ENCODE measurements around the gene TMEM135. TPM values are rescaled to one million over a fixed set of nuclear protein-coding genes. Genes with fewer than 3 reads are reported as not detected.

Gene TMEM135
- total RNA-seq, 5 donors from 2014 or later (not counting 1 experiment from before 2014, with no cell fraction given) = 6.3 to 20.8 (median 12.7) TPM

GRCh38 chr11:87076874-87077429 lies 39.2 kb downstream of the TMEM135 start:
- no CpG with 5 or more reads among the region's 3 CpGs for WGBS (ENCODE audit: insufficient coverage)
- H3K4me3 Mint-ChIP-seq = no peak overlapping the region
- H3K36me3 Mint-ChIP-seq = peaks cover 35% of the 10 kb centered on the region

GRCh38 chr11:87081358-87081757 lies 43.6 kb downstream of the TMEM135 start:
- ChIA-PET POLR2A (interaction anchor here (0.5 to 1.2 kb wide), 4 partner anchors 44 to 1136 kb away, joined by 4 to 16 read pairs (median 12); partner anchors contain the start of gene TMEM135 (in 2 of the 2)), CTCF (interaction anchor here (0.6 to 1.4 kb wide), 10 partner anchors 11 to 842 kb away, joined by 3 to 9 read pairs (median 4); partner anchors contain the start of gene TMEM135 (in 1 of the 2))
- Mint-ChIP-seq H3K36me3 (peaks cover 23% of the 10 kb centered on the region), H3K27me3 (no peaks in the 10 kb centered on the region), H3K4me3 (peak overlapping the region; percentile 73 to 80 (median 76)), H3K4me1 (peaks cover 25 to 30% (median 26%) of the 10 kb centered on the region in 3 donors), H3K9me3 (no peaks in the 10 kb centered on the region), H3K27ac (peak overlapping the region; percentile 35 to 83)
- DNase-seq = peak in 1 of 35 experiments; percentile 37
- ATAC-seq (replicated peaks in 1 of 4) = peak in 2 of 4 experiments; percentile 43 to 60
- peaks cover 0 to 9% of the 10 kb centered on the region in 2 experiments for H3K4me1 ChIP-seq (ENCODE audit: control insufficient read depth in 1 of 2, extremely low read depth in 1 of 2, insufficient read depth in 2 of 2, low read length in 2 of 2)
- peak overlapping the region; percentile 66 for H3K27ac ChIP-seq (ENCODE audit: low read length)
- H3K9me3 ChIP-seq = no peaks in the 10 kb centered on the region
- H3K36me3 ChIP-seq (ENCODE audit: control insufficient read depth in 2 of 2, extremely low read depth in 1 of 2, insufficient read depth in 1 of 2, low read length in 1 of 2) = peaks cover under 1 to 2% of the 10 kb centered on the region in 2 donors
- H3K27me3 ChIP-seq (replicated peaks in 1 of 2; ENCODE audit: control insufficient read depth in 2 of 2, extremely low read depth in 1 of 2, insufficient read depth in 2 of 2, low read length in 1 of 2) = no peaks in the 10 kb centered on the region
- peak overlapping the region; percentile 40 to 44 for H3K4me3 ChIP-seq (ENCODE audit: control insufficient read depth in 1 of 2, extremely low read depth in 1 of 2, low read length in 1 of 2)
- no CpG with 5 or more reads among the region's 3 CpGs for WGBS (ENCODE audit: insufficient coverage)

More at GRCh38 chr11:87076874-87077429, 39.2 kb downstream of the TMEM135 start:
- CTCF ChIA-PET = no interaction called here
- no peaks in the 10 kb centered on the region for H3K27me3 ChIP-seq (replicated peaks in 1 of 2; ENCODE audit: control insufficient read depth in 2 of 2, extremely low read depth in 1 of 2, insufficient read depth in 2 of 2, low read length in 1 of 2)
- POLR2A ChIA-PET = no interaction called here
- DNase-seq (no peak), ATAC-seq (replicated peaks in 1 of 4) (no peak)
- H3K4me1 Mint-ChIP-seq = peaks cover 13 to 14% (median 14%) of the 10 kb centered on the region in 3 donors
- H3K4me3 ChIP-seq (ENCODE audit: control insufficient read depth in 1 of 2, extremely low read depth in 1 of 2, low read length in 1 of 2) = no peak overlapping the region
- H3K9me3 Mint-ChIP-seq = no peaks in the 10 kb centered on the region
- H3K27ac ChIP-seq (ENCODE audit: low read length) = no peak overlapping the region
- H3K27me3 Mint-ChIP-seq = no peaks in the 10 kb centered on the region
- H3K27ac Mint-ChIP-seq = no peak overlapping the region
- peaks cover 0 to 2% of the 10 kb centered on the region in 2 experiments for H3K4me1 ChIP-seq (ENCODE audit: control insufficient read depth in 1 of 2, extremely low read depth in 1 of 2, insufficient read depth in 2 of 2, low read length in 2 of 2)
- H3K9me3 ChIP-seq = no peaks in the 10 kb centered on the region
- peaks cover 8 to 11% of the 10 kb centered on the region in 2 donors for H3K36me3 ChIP-seq (ENCODE audit: control insufficient read depth in 2 of 2, extremely low read depth in 1 of 2, insufficient read depth in 1 of 2, low read length in 1 of 2)

GRCh38 chr11:87082590-87082989 lies 44.9 kb downstream of the TMEM135 start:
- no peak overlapping the region for H3K4me3 ChIP-seq (ENCODE audit: control insufficient read depth in 1 of 2, extremely low read depth in 1 of 2, low read length in 1 of 2)
- 77% methylated on average over 2 of the region's 3 CpGs for WGBS (ENCODE audit: insufficient coverage)
- Mint-ChIP-seq H3K4me3 (no peak overlapping the region), H3K27me3 (no peaks in the 10 kb centered on the region), H3K36me3 (peaks cover 23% of the 10 kb centered on the region), H3K9me3 (no peaks in the 10 kb centered on the region), H3K4me1 (peaks cover 25 to 30% (median 26%) of the 10 kb centered on the region in 3 donors), H3K27ac (no peak overlapping the region)
- no peak for DNase-seq
- peaks cover 0 to 9% of the 10 kb centered on the region in 2 experiments for H3K4me1 ChIP-seq (ENCODE audit: control insufficient read depth in 1 of 2, extremely low read depth in 1 of 2, insufficient read depth in 2 of 2, low read length in 2 of 2)
- no peak overlapping the region for H3K27ac ChIP-seq (ENCODE audit: low read length)
- ATAC-seq (replicated peaks in 1 of 4) = no peak
- ChIA-PET CTCF (interaction anchor here (0.6 to 1.4 kb wide), 6 partner anchors 10 to 107 kb away, joined by 3 to 9 read pairs (median 4); no protein-coding TSS in a partner anchor), POLR2A (interaction anchor here in 1 of 2 donors (1.2 kb wide), 1 partner anchor 45 kb away, joined by 16 read pairs; the partner anchor contains the start of gene TMEM135)
- no peaks in the 10 kb centered on the region for H3K36me3 ChIP-seq (ENCODE audit: control insufficient read depth in 2 of 2, extremely low read depth in 1 of 2, insufficient read depth in 1 of 2, low read length in 1 of 2)
- no peaks in the 10 kb centered on the region for H3K9me3 ChIP-seq
- no peaks in the 10 kb centered on the region for H3K27me3 ChIP-seq (replicated peaks in 1 of 2; ENCODE audit: control insufficient read depth in 2 of 2, extremely low read depth in 1 of 2, insufficient read depth in 2 of 2, low read length in 1 of 2)

GRCh38 chr11:87083029-87083428 lies 45.3 kb downstream of the TMEM135 start:
- Mint-ChIP-seq H3K27ac (no peak overlapping the region), H3K4me1 (peaks cover 25 to 30% (median 26%) of the 10 kb centered on the region in 3 donors)
- CTCF ChIA-PET = no interaction called here

GRCh38 chr11:87092159-87092558 lies 54.4 kb downstream of the TMEM135 start:
- Histone ChIP-seq H3K4me3 (ENCODE audit: control insufficient read depth in 1 of 2, extremely low read depth in 1 of 2, low read length in 1 of 2) (no peak overlapping the region), H3K4me1 (ENCODE audit: control insufficient read depth in 1 of 2, extremely low read depth in 1 of 2, insufficient read depth in 2 of 2, low read length in 2 of 2) (no peaks in the 10 kb centered on the region), H3K36me3 (ENCODE audit: control insufficient read depth in 2 of 2, extremely low read depth in 1 of 2, insufficient read depth in 1 of 2, low read length in 1 of 2) (no peaks in the 10 kb centered on the region), H3K9me3 (peaks cover 7% of the 10 kb centered on the region), H3K27me3 (replicated peaks in 1 of 2; ENCODE audit: control insufficient read depth in 2 of 2, extremely low read depth in 1 of 2, insufficient read depth in 2 of 2, low read length in 1 of 2) (no peaks in the 10 kb centered on the region), H3K27ac (ENCODE audit: low read length) (no peak overlapping the region)
- Mint-ChIP-seq H3K4me3 (no peak overlapping the region), H3K27me3 (no peaks in the 10 kb centered on the region), H3K27ac (no peak overlapping the region), H3K9me3 (peaks cover 3 to 24% (median 8%) of the 10 kb centered on the region in 3 donors), H3K36me3 (peaks cover 38% of the 10 kb centered on the region), H3K4me1 (peaks cover 0 to 2% (median 0%) of the 10 kb centered on the region in 3 donors)
- ChIA-PET POLR2A (no interaction called here), CTCF (interaction anchor here in 1 of 2 donors (0.7 kb wide), 1 partner anchor 10 kb away, joined by 4 read pairs; no protein-coding TSS in a partner anchor)
- no peak for ATAC-seq (replicated peaks in 1 of 4)
- DNase-seq = no peak
- WGBS (ENCODE audit: insufficient coverage) = 86% methylated on average over 1 of the region's 2 CpGs

More at GRCh38 chr11:87083029-87083428, 45.3 kb downstream of the TMEM135 start:
- Histone ChIP-seq H3K27me3 (replicated peaks in 1 of 2; ENCODE audit: control insufficient read depth in 2 of 2, extremely low read depth in 1 of 2, insufficient read depth in 2 of 2, low read length in 1 of 2) (no peaks in the 10 kb centered on the region), H3K9me3 (no peaks in the 10 kb centered on the region), H3K4me1 (ENCODE audit: control insufficient read depth in 1 of 2, extremely low read depth in 1 of 2, insufficient read depth in 2 of 2, low read length in 2 of 2) (peaks cover 0 to 9% of the 10 kb centered on the region in 2 experiments), H3K4me3 (ENCODE audit: control insufficient read depth in 1 of 2, extremely low read depth in 1 of 2, low read length in 1 of 2) (no peak overlapping the region), H3K27ac (ENCODE audit: low read length) (no peak overlapping the region), H3K36me3 (ENCODE audit: control insufficient read depth in 2 of 2, extremely low read depth in 1 of 2, insufficient read depth in 1 of 2, low read length in 1 of 2) (no peaks in the 10 kb centered on the region)
- DNase-seq (no peak), ATAC-seq (replicated peaks in 1 of 4) (no peak)
- no peak overlapping the region for H3K4me3 Mint-ChIP-seq
- H3K36me3 Mint-ChIP-seq = peaks cover 21% of the 10 kb centered on the region
- WGBS (ENCODE audit: insufficient coverage) = no CpG with 5 or more reads among the region's 2 CpGs
- POLR2A ChIA-PET = no interaction called here
- no peaks in the 10 kb centered on the region for H3K27me3 Mint-ChIP-seq
- H3K9me3 Mint-ChIP-seq = no peaks in the 10 kb centered on the region

- Histone ChIP-seq H3K4me3 (ENCODE audit: control insufficient read depth in 1 of 2, extremely low read depth in 1 of 2, low read length in 1 of 2) (no peak overlapping the region), H3K36me3 (ENCODE audit: control insufficient read depth in 2 of 2, extremely low read depth in 1 of 2, insufficient read depth in 1 of 2, low read length in 1 of 2) (no peaks in the 10 kb centered on the region), H3K4me1 (ENCODE audit: control insufficient read depth in 1 of 2, extremely low read depth in 1 of 2, insufficient read depth in 2 of 2, low read length in 2 of 2) (peaks cover 0 to 2% of the 10 kb centered on the region in 2 experiments), H3K27me3 (replicated peaks in 1 of 2; ENCODE audit: control insufficient read depth in 2 of 2, extremely low read depth in 1 of 2, insufficient read depth in 2 of 2, low read length in 1 of 2) (no peaks in the 10 kb centered on the region), H3K9me3 (peaks cover 7% of the 10 kb centered on the region), H3K27ac (ENCODE audit: low read length) (no peak overlapping the region)
- Mint-ChIP-seq H3K36me3 (peaks cover 38% of the 10 kb centered on the region), H3K27me3 (no peaks in the 10 kb centered on the region), H3K9me3 (peaks cover 3 to 24% (median 8%) of the 10 kb centered on the region in 3 donors), H3K27ac (no peak overlapping the region), H3K4me1 (peaks cover 3 to 5% (median 4%) of the 10 kb centered on the region in 3 donors), H3K4me3 (no peak overlapping the region)
- ChIA-PET POLR2A (no interaction called here), CTCF (interaction anchor here (0.6 to 0.7 kb wide), 2 partner anchors 10 to 11 kb away, joined by 3 to 4 read pairs; no protein-coding TSS in a partner anchor)
- DNase-seq = no peak
- ATAC-seq (replicated peaks in 1 of 4) = no peak
Observed at GRCh38 chr11:87092567-87092966, 54.8 kb downstream of the TMEM135 start.

All from T-cell (primary cell).